Endodermal cell (in vitro differentiated cells): ENCODE data around the gene EPHA6. TPM values are rescaled to one million over a fixed set of nuclear protein-coding genes. Genes with fewer than 3 reads are reported as not detected.

Experiments used
- DNase-seq: peaks from one replicate; pipeline ENCODE4 v3.0.0-alpha.2; 2017
- H3K27ac ChIP-seq: 2 replicates; pipeline ENCODE4 v1.5.1; 2013; ENCODE audit warnings: mild to moderate bottlenecking, low read depth, low read length, moderate library complexity
- H3K27me3 ChIP-seq: 2 replicates; pipeline ENCODE4 v1.6.1; 2013; ENCODE audit warnings: mild to moderate bottlenecking, low read length, moderate library complexity; ENCODE audit not compliant: insufficient read depth, control insufficient read depth, poor library complexity, severe bottlenecking
- H3K36me3 ChIP-seq: 2 replicates; pipeline ENCODE4 v1.7.0; 2013; ENCODE audit warnings: mild to moderate bottlenecking, low read length, moderate library complexity; ENCODE audit not compliant: control insufficient read depth, insufficient read depth
- H3K4me1 ChIP-seq: one replicate; pipeline ENCODE4 v1.7.0; 2013; ENCODE audit warnings: low read length; ENCODE audit not compliant: control insufficient read depth, insufficient read depth
- H3K4me3 ChIP-seq: 2 replicates; pipeline ENCODE4 v1.5.1; 2013; ENCODE audit warnings: mild to moderate bottlenecking, low read length, moderate library complexity
- H3K9ac ChIP-seq: 2 replicates; pipeline ENCODE4 v1.6.1; 2013; ENCODE audit warnings: mild to moderate bottlenecking, low read length, moderate library complexity; ENCODE audit not compliant: poor library complexity, severe bottlenecking; ENCODE audit errors: extremely low read depth
- H3K9me3 ChIP-seq: 2 replicates; pipeline ENCODE4 v1.6.1; 2013; ENCODE audit warnings: mild to moderate bottlenecking, low read length, moderate library complexity; ENCODE audit not compliant: control insufficient read depth
- H3K27ac Mint-ChIP-seq: 2 replicates; pipeline ENCODE4 v1.8.0; 2020; ENCODE audit warnings: mixed read lengths
- H3K27me3 Mint-ChIP-seq: 2 replicates; pipeline ENCODE4 v1.8.0; 2021; ENCODE audit warnings: mild to moderate bottlenecking, mixed read lengths; ENCODE audit not compliant: insufficient read depth
- H3K36me3 Mint-ChIP-seq: 2 replicates; pipeline ENCODE4 v1.8.0; 2020; ENCODE audit warnings: low read depth, mixed read lengths
- H3K4me1 Mint-ChIP-seq: 2 replicates; pipeline ENCODE4 v1.8.0; 2020; ENCODE audit warnings: mixed read lengths
- H3K4me3 Mint-ChIP-seq: 2 replicates; pipeline ENCODE4 v1.8.0; 2020; ENCODE audit warnings: mild to moderate bottlenecking, moderate library complexity, mixed read lengths
- H3K9me3 Mint-ChIP-seq: 2 replicates; pipeline ENCODE4 v1.8.0; 2020; ENCODE audit warnings: mild to moderate bottlenecking, mixed read lengths
- WGBS, 2 experiments: methylation state at CpG; one replicate each; pipeline versions ENCODE4 v1.1.5 to v1.1.7; 2013; ENCODE audit warnings: missing lambda C conversion rate in 2 of 2, mixed read lengths in 1 of 2; ENCODE audit not compliant: insufficient coverage in 1 of 2, insufficient read length in 1 of 2; 5-methylcytosine and 5-hydroxymethylcytosine counted together
- total RNA-seq, 2 donors: library from RNA; stranded (reverse); fragmentation: NEBNext Ultra II Directional in 1 of 2; extraction: Animal tissue kit (Norgen Biotek cat#: 25700) in 1 of 2; gene quantifications; 2 replicates in 1 of 2; 3 replicates in 1 of 2; pipeline ENCODE4 v1.2.1, GENCODE V29; 2021
- TF ChIP-seq, protein P1 (sequence below): fragments of 200-600 bp; sonication (generic); conservative IDR thresholded peaks from 2 replicates; pipeline ENCODE4 v1.5.0; 2021; ENCODE audit warnings: antibody characterized with exemption, mild to moderate bottlenecking

Gene EPHA6
- total RNA-seq, 2 donors from 2014 or later = 4.6 to 12.2 TPM

DNA sequence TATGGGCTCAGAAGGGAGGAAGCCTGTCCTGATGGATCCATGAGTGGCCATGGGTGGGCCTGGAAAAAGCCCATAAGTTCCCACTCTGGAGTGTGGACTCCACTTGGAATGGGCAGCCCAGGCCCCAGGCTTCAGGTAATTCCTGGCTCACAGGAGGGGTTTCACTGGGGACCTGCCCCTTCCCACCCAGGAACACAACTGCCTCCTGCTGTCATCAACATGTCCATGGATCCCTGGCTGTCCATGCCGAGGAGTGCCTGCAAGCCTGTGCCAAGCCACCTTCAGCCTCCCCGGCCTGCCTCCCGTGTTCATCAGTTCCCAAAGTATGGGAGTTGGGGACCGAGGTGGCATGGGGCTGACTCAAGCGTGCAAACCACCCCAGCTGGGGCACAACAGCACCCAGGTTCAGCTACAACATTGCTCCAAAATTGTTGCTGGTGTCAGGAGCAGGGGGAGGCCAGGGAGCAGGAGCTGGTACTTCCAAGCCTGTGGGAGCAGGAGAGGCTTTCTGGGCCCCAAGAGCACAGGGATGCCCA is 479.3 kb downstream of the EPHA6 start:
- peaks cover 9% of the 10 kb centered on the region for H3K9me3 ChIP-seq
- H3K4me1 Mint-ChIP-seq = peaks cover 3% of the 10 kb centered on the region
- no peak overlapping the region for H3K4me3 Mint-ChIP-seq
- H3K4me1 ChIP-seq = no peaks in the 10 kb centered on the region
- H3K36me3 ChIP-seq = no peaks in the 10 kb centered on the region
- no peaks in the 10 kb centered on the region for H3K27me3 Mint-ChIP-seq
- WGBS, 2 experiments = 93 to 100% methylated on average over 2 to 5 of the region's 5 CpGs
- H3K9me3 Mint-ChIP-seq = peaks cover 28% of the 10 kb centered on the region
- H3K4me3 ChIP-seq = no peak overlapping the region
- H3K27me3 ChIP-seq = no peaks in the 10 kb centered on the region
- DNase-seq = no peak
- no peak overlapping the region for H3K27ac Mint-ChIP-seq
- no peak overlapping the region for H3K27ac ChIP-seq
- peaks cover 5% of the 10 kb centered on the region for H3K36me3 Mint-ChIP-seq
- TF ChIP-seq, protein P1, sequence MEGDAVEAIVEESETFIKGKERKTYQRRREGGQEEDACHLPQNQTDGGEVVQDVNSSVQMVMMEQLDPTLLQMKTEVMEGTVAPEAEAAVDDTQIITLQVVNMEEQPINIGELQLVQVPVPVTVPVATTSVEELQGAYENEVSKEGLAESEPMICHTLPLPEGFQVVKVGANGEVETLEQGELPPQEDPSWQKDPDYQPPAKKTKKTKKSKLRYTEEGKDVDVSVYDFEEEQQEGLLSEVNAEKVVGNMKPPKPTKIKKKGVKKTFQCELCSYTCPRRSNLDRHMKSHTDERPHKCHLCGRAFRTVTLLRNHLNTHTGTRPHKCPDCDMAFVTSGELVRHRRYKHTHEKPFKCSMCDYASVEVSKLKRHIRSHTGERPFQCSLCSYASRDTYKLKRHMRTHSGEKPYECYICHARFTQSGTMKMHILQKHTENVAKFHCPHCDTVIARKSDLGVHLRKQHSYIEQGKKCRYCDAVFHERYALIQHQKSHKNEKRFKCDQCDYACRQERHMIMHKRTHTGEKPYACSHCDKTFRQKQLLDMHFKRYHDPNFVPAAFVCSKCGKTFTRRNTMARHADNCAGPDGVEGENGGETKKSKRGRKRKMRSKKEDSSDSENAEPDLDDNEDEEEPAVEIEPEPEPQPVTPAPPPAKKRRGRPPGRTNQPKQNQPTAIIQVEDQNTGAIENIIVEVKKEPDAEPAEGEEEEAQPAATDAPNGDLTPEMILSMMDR = no peak
- H3K9ac ChIP-seq = no peak overlapping the region

DNA sequence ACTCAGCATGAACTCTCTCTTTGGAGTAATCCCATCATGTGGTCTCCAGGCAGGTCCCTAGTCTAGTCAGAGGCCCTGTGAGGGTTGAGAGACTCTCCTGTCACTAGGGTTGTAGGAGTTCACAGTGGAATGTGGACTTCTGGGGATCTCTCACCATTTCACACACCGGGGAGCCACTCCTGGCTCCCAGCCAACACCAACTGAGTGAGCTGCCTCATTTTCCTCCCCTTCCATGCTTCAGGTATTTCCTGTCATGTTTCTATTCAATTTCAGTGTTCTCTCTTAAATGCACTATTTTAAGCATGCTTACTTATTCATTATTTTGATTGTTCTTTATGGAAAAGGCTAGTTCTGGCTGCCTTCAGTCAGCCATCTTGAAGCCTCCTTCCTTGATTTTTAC is 482.6 kb downstream of the EPHA6 start:
- TF ChIP-seq, protein P1 = no peak

DNA sequence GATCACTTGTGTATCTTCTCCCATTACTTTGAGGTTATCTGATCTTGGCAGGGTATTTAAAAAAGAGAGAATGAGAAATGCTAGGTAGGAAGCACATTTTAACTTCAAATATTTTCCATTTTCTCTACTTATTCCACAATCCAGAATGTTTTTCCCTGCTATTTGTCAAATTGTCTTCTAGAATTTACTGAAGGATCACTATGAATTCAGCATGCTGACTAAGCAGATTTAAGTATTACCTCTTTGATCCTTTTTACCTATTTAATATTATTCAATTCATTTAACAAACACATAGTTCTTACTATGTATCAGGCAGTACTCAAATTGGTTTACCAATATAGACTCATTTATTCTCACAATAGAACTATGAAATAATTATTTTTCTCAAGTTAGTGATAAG is 486.7 kb downstream of the EPHA6 start:
- no peak overlapping the region for H3K4me3 ChIP-seq
- Mint-ChIP-seq H3K27ac (no peak overlapping the region), H3K9me3 (peaks cover 18% of the 10 kb centered on the region), H3K4me3 (no peak overlapping the region), H3K27me3 (no peaks in the 10 kb centered on the region), H3K36me3 (peaks cover 6% of the 10 kb centered on the region), H3K4me1 (peaks cover 17% of the 10 kb centered on the region)
- no peak overlapping the region for H3K27ac ChIP-seq
- no peaks in the 10 kb centered on the region for H3K4me1 ChIP-seq
- peaks cover 16% of the 10 kb centered on the region for H3K9me3 ChIP-seq
- H3K9ac ChIP-seq = no peak overlapping the region
- H3K27me3 ChIP-seq = no peaks in the 10 kb centered on the region
- TF ChIP-seq, protein P1 = no peak
- H3K36me3 ChIP-seq = no peaks in the 10 kb centered on the region
- no peak for DNase-seq

More for the DNA sequence above, 482.6 kb downstream of the EPHA6 start:
- no peaks in the 10 kb centered on the region for H3K27me3 ChIP-seq
- no peak overlapping the region for H3K27ac ChIP-seq
- DNase-seq = no peak
- no peak overlapping the region for H3K4me3 ChIP-seq
- no peaks in the 10 kb centered on the region for H3K36me3 ChIP-seq
- H3K27me3 Mint-ChIP-seq = no peaks in the 10 kb centered on the region
- H3K4me3 Mint-ChIP-seq = no peak overlapping the region
- H3K36me3 Mint-ChIP-seq = peaks cover 5% of the 10 kb centered on the region
- H3K9ac ChIP-seq = no peak overlapping the region
- no peaks in the 10 kb centered on the region for H3K4me1 ChIP-seq
- H3K27ac Mint-ChIP-seq = no peak overlapping the region
- H3K4me1 Mint-ChIP-seq = peaks cover 6% of the 10 kb centered on the region
- WGBS, 2 experiments = 82 to 83% methylated on average over 1 of the region's 1 CpG
- H3K9me3 ChIP-seq = peaks cover 9% of the 10 kb centered on the region
- peaks cover 28% of the 10 kb centered on the region for H3K9me3 Mint-ChIP-seq
